Measurements from ENCODE around the gene AP4M1.

The AP4M1 gene

GRCh38 chr7:100093498-100093897 is 7.9 kb upstream of the AP4M1 start:
- Histone ChIP-seq H2AFZ (ENCODE audit: low read depth, low read length, severe bottlenecking) (no peak overlapping the region), H3F3A (ENCODE audit: insufficient read depth) (peaks cover 65% of the 10 kb centered on the region), H3K9me3 (ENCODE audit: insufficient read depth, low read length) (no peaks in the 10 kb centered on the region), H3K9me2 (replicated peaks; ENCODE audit: insufficient read depth, low read length) (no peaks in the 10 kb centered on the region), H3K4me2 (ENCODE audit: low read depth, low read length, poor library complexity, severe bottlenecking) (no peak overlapping the region), H3K4me3 (ENCODE audit: insufficient read depth, low read length, poor library complexity, severe bottlenecking) (no peak overlapping the region), H3K27me3 (ENCODE audit: low read length) (no peaks in the 10 kb centered on the region), H3K36me3 (ENCODE audit: low read length) (peaks cover 64% of the 10 kb centered on the region), H3K9ac (ENCODE audit: low read length) (no peak overlapping the region), H3K27ac (ENCODE audit: low read depth, low read length) (no peak overlapping the region), H3K79me2 (ENCODE audit: insufficient read depth, low read length) (peaks cover 16% of the 10 kb centered on the region), H4K20me1 (ENCODE audit: low read depth, low read length) (peaks cover 7% of the 10 kb centered on the region; the same call in 1 of the 2 replicates)
- no peak for TF ChIP-seq EZH2phosphoT487 (conservative IDR thresholded peaks at IDR 0.05; ENCODE audit: low read length)
- TF ChIP-seq CTCF (IDR thresholded peaks at IDR 0.05; ENCODE audit: insufficient read depth, low read length, poor library complexity, severe bottlenecking): no peak

GRCh38 chr7:100093925-100094486 is 7.4 kb upstream of the AP4M1 start:
- Histone ChIP-seq H3K27ac (ENCODE audit: low read depth, low read length) (no peak overlapping the region), H4K20me1 (ENCODE audit: low read depth, low read length) (peaks cover 7% of the 10 kb centered on the region; the same call in 1 of the 2 replicates), H3K4me2 (ENCODE audit: low read depth, low read length, poor library complexity, severe bottlenecking) (no peak overlapping the region), H3K4me3 (ENCODE audit: insufficient read depth, low read length, poor library complexity, severe bottlenecking) (no peak overlapping the region), H3K9ac (ENCODE audit: low read length) (no peak overlapping the region), H2AFZ (ENCODE audit: low read depth, low read length, severe bottlenecking) (no peak overlapping the region), H3K9me3 (ENCODE audit: insufficient read depth, low read length) (no peaks in the 10 kb centered on the region), H3F3A (ENCODE audit: insufficient read depth) (peaks cover 65% of the 10 kb centered on the region), H3K79me2 (ENCODE audit: insufficient read depth, low read length) (peaks cover 16% of the 10 kb centered on the region), H3K36me3 (ENCODE audit: low read length) (peaks cover 69% of the 10 kb centered on the region), H3K27me3 (ENCODE audit: low read length) (no peaks in the 10 kb centered on the region), H3K9me2 (replicated peaks; ENCODE audit: insufficient read depth, low read length) (no peaks in the 10 kb centered on the region)
- no peak for TF ChIP-seq EZH2phosphoT487 (conservative IDR thresholded peaks at IDR 0.05; ENCODE audit: low read length)
- no peak for TF ChIP-seq CTCF (IDR thresholded peaks at IDR 0.05; ENCODE audit: insufficient read depth, low read length, poor library complexity, severe bottlenecking)

- H3F3A ChIP-seq (ENCODE audit: insufficient read depth): peaks cover 67% of the 10 kb centered on the region
- H3K27me3 ChIP-seq (ENCODE audit: low read length): no peaks in the 10 kb centered on the region
- H3K4me3 ChIP-seq (ENCODE audit: insufficient read depth, low read length, poor library complexity, severe bottlenecking): no peak overlapping the region
- H3K4me2 ChIP-seq (ENCODE audit: low read depth, low read length, poor library complexity, severe bottlenecking): no peak overlapping the region
- peaks cover 25% of the 10 kb centered on the region for H3K79me2 ChIP-seq (ENCODE audit: insufficient read depth, low read length)
- H3K9me3 ChIP-seq (ENCODE audit: insufficient read depth, low read length): no peaks in the 10 kb centered on the region
- peaks cover 82% of the 10 kb centered on the region for H3K36me3 ChIP-seq (ENCODE audit: low read length)
- H3K9me2 ChIP-seq (replicated peaks; ENCODE audit: insufficient read depth, low read length): no peaks in the 10 kb centered on the region
- H3K9ac ChIP-seq (ENCODE audit: low read length): no peak overlapping the region
- H4K20me1 ChIP-seq (ENCODE audit: low read depth, low read length): peaks cover 16% of the 10 kb centered on the region
- no peak overlapping the region for H2AFZ ChIP-seq (ENCODE audit: low read depth, low read length, severe bottlenecking)
- TF ChIP-seq CTCF (IDR thresholded peaks at IDR 0.05; ENCODE audit: insufficient read depth, low read length, poor library complexity, severe bottlenecking) (no peak), EZH2phosphoT487 (conservative IDR thresholded peaks at IDR 0.05; ENCODE audit: low read length) (no peak)
- H3K27ac ChIP-seq (ENCODE audit: low read depth, low read length): no peak overlapping the region
These were observed 6.2 kb upstream of the AP4M1 start for GRCh38 chr7:100095289-100095688.

All from SU-DHL-6 (cell line).